ENCODE data around the gene SLIT3.

- TF ChIP-seq SP3 (tag by site-specific recombination; IDR thresholded peaks at IDR 0.05), result no peak
- TF ChIP-seq CTCF (tag by site-specific recombination; IDR thresholded peaks at IDR 0.05), result no peak
- no peak for TF ChIP-seq REST (tag by site-specific recombination; IDR thresholded peaks at IDR 0.05)
- TF ChIP-seq ZNF335 (tag by site-specific recombination; conservative IDR thresholded peaks at IDR 0.05), result no peak
- no peak for TF ChIP-seq ZNF558 (tag by site-specific recombination; IDR thresholded peaks at IDR 0.05)
- no peak for TF ChIP-seq BCL11A (tag by site-specific recombination; IDR thresholded peaks at IDR 0.05; ENCODE audit: low read depth)
- TF ChIP-seq PATZ1 (tag by site-specific recombination; IDR thresholded peaks at IDR 0.05), result no peak
- no peak for TF ChIP-seq ZNF747 (tag by site-specific recombination; IDR thresholded peaks at IDR 0.05)
- TF ChIP-seq ZNF560 (tag by site-specific recombination; IDR thresholded peaks at IDR 0.05; ENCODE audit: borderline replicate concordance), result no peak
- no peak for TF ChIP-seq ZNF548 (tag by site-specific recombination; IDR thresholded peaks at IDR 0.05)
- TF ChIP-seq MYNN (tag by site-specific recombination; IDR thresholded peaks at IDR 0.05; ENCODE audit: borderline replicate concordance), result no peak
- TF ChIP-seq AEBP2 (tag by site-specific recombination; IDR thresholded peaks at IDR 0.05; ENCODE audit: borderline replicate concordance), result no peak
- TF ChIP-seq ZNF843 (tag by site-specific recombination; IDR thresholded peaks at IDR 0.05), result no peak
- TF ChIP-seq GLI4 (tag by site-specific recombination; IDR thresholded peaks at IDR 0.05), result no peak
These were observed 188.9 kb downstream of the SLIT3 start for GRCh38 chr5:169112016-169112415.
